ENCODE results near the gene TSC22D3.
"Not testable (repeated sequence)": the region's sequence is repeated elsewhere in the genome, so short reads cannot be mapped to it uniquely, and the experiment has no call there.

Gene TSC22D3

GRCh38 chrX:107775734-107776511 lies at the start of gene TSC22D3:
TSC22D3 (minus strand) TSS chrX:107775787; CDS start chrX:107775419, 368 bp downstream.
- peak; percentile 35 for DNase-seq

GRCh38 chrX:107823456-107823855 lies 47.9 kb upstream of the TSC22D3 start:
- no peak for DNase-seq

GRCh38 chrX:107823042-107823441 lies 47.5 kb upstream of the TSC22D3 start:
- DNase-seq: no peak

- no peak for DNase-seq
Observed at GRCh38 chrX:107818900-107819521, 43.4 kb upstream of the TSC22D3 start.

GRCh38 chrX:107810053-107810452 lies 34.5 kb upstream of the TSC22D3 start:
- DNase-seq: not testable (repeated sequence)

DNA sequence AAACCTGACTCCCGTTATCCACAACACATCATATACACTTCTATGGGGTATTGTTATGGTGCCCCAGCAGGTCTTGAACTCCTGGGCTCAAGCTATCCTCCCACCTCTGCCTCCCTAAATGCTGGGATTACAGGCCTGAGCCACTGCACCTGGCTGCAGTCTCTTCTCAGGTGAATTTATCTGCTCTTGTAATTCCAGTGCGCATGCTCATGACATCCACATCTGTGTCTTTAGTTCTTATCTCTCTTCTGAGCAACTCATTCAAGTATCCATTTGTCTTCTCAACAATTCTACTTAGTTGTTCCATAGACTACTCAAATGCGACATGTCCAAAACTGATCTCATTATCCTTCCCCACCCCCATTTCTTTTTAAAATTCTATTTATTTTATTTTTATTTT lies 29.6 kb upstream of the TSC22D3 start:
- no peak for DNase-seq

- DNase-seq: no peak
Observed at GRCh38 chrX:107804427-107804826, 28.8 kb upstream of the TSC22D3 start.

DNA sequence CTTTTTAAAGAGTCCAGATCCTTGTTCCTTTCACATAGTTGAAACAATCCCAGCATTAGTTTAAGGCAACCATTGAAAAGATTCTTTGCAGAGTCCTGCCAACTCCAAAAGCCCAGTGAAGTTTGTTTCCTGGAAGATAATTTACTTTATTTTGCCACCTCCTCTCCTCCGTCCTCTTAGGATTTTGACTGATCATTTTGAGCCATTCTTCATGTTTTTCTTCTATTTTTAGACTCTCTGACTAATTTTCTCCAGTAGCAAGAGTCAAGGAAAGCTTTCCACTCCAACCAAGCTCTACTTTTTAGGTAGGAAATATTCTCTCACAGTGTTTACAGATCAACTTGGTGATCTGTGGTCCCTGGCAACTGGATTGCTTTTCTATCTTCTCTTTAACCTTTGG lies 12.2 kb upstream of the TSC22D3 start:
- no peak for DNase-seq

GRCh38 chrX:107780525-107780924 lies 4.9 kb upstream of the TSC22D3 start:
- DNase-seq: no peak

- DNase-seq: no peak
Observed at GRCh38 chrX:107777536-107777832, 1.9 kb upstream of the TSC22D3 start, which contains the start of gene NCBP2L. NCBP2L (plus strand) TSS chrX:107777733; CDS start chrX:107794221, 16,488 bp downstream.

DNA sequence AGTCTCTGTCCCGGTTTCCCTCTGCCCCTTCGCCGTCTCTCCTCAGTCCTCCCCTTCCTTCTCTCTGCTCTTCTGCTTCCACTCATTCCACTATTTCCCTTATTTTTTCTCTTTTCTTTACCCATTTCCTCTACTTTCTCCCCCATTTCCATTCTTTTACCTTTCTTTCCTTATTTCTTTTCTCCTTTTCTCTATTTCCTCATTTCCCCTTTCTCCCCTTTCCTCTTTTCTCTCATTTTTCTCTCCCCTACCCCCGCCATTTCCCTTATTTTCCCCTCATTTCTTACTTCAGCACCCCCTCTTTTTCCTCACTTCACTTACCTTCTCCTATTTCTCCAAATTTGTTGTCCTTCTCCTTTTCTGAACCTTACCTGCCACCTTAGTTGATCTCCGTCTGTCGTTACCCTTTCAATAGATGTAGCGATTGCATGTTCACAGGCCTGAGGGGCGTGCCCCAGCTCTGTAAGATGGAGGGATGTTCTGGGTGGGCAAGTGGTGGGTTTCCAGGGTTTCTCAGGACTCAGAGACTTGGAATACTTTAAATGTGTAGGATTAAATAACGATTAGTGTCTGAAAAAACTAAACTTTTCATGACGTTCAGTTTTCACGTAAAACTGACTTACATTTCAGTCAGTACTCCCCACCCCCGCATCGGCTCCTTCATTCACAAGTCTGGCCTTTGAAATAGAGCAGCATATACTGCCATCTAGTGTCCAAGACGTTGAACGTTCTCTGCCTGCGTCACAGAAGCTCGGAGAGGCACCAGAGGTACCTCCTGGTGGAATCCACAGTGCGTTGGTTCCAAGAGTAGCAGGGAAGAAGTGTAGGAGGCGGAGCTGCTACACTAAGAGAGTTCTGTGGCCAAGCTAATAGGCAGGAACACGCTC lies 1.3 kb upstream of the TSC22D3 start:
- DNase-seq: peak; percentile 83

DNA sequence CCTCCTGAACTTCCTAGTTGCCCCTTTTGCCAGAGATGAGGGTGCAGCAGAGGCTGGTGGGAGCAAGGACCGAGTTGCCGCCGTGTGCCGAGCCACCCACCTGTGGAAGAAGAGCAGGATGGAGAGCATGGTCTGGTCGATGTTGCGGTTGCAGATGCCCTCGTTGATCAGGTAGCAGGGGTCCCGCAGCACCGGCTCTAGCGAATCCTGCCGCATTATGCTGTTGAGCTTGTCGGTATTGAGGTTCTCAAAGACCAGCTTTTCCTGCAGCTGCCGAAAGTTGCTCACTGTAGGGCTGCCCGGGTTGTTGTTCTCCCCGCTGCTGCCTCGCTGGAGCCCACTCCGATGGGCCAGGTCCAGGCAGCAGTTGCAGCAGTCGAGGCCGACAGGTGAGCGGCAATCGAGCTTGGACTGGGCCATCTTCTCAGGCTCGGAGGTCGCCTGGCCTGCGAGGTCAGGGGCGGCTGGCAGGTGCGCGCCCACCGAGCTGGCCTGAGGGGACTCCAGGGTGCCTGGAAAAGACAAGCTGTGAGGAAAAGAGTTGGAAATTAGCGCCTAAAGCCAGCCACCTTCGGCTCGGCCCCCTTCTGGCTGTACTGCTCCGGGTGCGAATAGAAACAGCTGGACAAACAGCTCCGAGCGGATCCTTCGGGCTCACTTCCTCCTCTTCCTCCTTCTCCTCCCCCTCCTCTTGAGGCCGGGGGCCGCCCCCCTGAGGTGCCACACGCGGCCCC lies 420 bp downstream of the TSC22D3 start:
- DNase-seq: no peak

GRCh38 chrX:107773906-107774435 lies 1.6 kb downstream of the TSC22D3 start:
- DNase-seq: no peak

DNA sequence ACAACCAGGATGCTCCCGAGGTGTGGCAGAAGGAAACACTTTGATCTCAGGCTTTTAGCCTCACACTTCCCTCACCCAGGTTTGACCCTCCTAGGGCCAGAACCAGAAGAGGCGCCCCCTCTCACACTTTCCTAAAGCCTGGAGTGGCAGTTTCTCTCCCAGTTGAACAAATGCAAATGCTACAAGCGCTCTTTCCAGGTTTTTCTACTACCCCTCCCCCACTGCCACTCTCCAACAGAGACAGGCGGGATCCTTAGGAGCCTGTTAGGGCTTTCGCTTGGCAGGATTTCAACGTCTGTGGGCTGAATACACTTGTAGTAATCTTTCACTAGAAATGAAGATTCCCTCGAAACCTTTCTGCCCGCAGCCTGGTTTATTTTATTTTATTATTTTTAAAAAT lies 2.4 kb downstream of the TSC22D3 start:
- no peak for DNase-seq

- DNase-seq: no peak
Observed at GRCh38 chrX:107769581-107770317, 5.8 kb downstream of the TSC22D3 start.

DNA sequence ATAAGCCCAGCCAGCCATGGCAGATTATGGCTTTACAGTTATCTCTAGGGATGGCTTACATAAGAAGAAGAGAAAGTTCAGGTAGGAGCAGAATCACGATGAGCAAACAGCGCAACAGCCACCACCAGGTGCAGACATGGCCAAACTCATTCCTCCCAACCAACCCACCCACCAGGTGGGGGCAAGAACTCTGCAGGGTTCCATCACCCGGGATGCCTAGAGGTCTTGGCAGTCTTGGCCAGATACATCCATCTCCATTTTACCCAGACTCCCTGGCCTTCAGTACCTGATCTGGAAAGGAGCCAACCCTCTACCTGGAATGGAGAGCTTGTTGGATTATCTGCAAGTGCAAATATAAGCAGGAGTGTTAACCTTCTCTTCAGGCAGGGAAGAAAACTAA lies 7.5 kb downstream of the TSC22D3 start:
- DNase-seq: no peak

DNA sequence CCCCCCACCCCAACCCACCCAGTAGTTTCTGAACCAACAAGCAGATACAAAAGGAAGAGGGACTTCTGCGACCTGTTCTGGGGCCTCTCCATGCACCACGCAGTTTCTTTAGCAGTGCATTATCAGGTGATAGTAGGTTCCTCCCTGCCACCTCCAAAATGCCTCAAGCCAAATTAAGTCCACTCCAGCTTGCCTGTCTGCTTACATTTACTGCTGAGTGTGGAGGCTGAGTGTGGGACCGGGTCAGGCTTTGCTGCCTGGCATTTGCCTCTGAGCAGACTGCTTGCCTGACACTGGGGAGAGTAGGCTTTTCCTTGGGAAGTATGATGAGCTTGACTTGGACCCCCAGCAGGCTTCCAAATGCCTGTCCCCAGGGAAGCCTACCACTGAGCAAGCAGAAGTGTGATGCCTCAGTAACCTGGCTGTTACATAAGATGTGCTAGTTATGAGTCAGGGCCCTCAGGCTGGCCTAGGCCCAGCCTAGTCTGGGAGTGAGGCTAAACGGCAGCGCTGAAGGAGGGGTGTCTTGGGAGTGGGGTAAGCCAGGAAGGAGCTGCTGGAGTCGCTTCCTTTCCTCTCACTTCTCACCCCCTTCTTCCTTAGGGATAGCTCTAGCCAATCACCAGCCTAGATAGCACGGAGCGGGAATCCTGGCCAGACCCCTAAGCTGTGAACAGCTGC lies 9.0 kb downstream of the TSC22D3 start:
- DNase-seq: no peak

DNA sequence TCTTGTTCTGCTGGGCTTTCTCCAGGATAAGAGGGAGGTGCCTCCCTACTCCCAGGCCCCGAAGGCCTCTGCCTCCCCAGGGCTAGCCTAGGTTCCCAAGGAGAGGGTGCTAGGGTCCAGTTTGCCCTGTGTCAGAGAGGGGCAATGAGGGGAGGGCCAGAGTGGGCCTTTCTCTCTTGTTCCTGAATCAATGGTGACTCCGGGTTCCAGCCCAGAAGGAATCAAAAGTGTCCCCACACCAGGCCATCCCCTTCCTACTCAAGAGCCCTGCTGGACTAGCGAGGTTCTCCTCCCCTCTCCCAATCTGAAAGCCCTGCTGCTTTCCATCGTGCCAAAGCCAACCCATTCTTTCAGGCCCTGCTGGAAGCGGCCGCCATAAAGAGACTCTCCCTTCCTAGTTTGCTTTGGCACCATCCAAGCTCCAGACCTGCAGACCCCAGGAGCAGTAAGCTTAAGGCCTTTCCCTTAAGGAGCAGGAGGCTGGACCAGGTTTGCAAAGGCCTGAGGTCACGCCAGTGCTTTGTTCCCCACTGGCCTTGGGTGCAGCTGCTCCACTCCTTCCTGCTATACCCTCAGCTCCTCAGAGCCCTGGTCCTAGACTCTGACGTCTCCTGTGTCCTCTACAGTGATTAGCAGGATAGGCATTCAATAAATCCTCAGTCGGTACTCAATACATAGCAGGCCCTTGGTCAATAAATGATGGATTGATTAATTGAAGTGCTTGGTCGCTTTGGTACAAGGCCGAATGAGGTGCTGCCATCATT lies 10.6 kb downstream of the TSC22D3 start:
- no peak for DNase-seq

GRCh38 chrX:107763647-107764046 lies 11.9 kb downstream of the TSC22D3 start:
- DNase-seq: no peak

GRCh38 chrX:107760304-107761077 lies 15.1 kb downstream of the TSC22D3 start:
- no peak for DNase-seq
